Measurements from ENCODE around the gene MTSS2.

MTSS2 gene

GRCh38 chr16:70703835-70704381, 18.1 kb upstream of the MTSS2 start:
- TF ChIP-seq, protein P1, sequence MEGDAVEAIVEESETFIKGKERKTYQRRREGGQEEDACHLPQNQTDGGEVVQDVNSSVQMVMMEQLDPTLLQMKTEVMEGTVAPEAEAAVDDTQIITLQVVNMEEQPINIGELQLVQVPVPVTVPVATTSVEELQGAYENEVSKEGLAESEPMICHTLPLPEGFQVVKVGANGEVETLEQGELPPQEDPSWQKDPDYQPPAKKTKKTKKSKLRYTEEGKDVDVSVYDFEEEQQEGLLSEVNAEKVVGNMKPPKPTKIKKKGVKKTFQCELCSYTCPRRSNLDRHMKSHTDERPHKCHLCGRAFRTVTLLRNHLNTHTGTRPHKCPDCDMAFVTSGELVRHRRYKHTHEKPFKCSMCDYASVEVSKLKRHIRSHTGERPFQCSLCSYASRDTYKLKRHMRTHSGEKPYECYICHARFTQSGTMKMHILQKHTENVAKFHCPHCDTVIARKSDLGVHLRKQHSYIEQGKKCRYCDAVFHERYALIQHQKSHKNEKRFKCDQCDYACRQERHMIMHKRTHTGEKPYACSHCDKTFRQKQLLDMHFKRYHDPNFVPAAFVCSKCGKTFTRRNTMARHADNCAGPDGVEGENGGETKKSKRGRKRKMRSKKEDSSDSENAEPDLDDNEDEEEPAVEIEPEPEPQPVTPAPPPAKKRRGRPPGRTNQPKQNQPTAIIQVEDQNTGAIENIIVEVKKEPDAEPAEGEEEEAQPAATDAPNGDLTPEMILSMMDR (IDR thresholded peaks at IDR 0.05) = no peak
- Histone ChIP-seq H3K9me3 (no peaks in the 10 kb centered on the region), H3K4me1 (ENCODE audit: control insufficient read depth in 1 of 2, insufficient read depth in 1 of 2, low read depth in 1 of 2, low read length in 1 of 2) (peaks cover 16 to 20% of the 10 kb centered on the region in 2 experiments), H3K4me3 (ENCODE audit: low read depth in 1 of 2, low read length in 1 of 2) (no peak overlapping the region), H3K27ac (no peak overlapping the region), H3K27me3 (no peaks in the 10 kb centered on the region), H3K36me3 (peaks cover 8% of the 10 kb centered on the region)

GRCh38 chr16:70703041-70703834, 17.4 kb upstream of the MTSS2 start:
- Histone ChIP-seq H3K4me1 (ENCODE audit: control insufficient read depth in 1 of 2, insufficient read depth in 1 of 2, low read depth in 1 of 2, low read length in 1 of 2) (peaks cover 17 to 20% of the 10 kb centered on the region in 2 experiments), H3K36me3 (peaks cover 11% of the 10 kb centered on the region), H3K27me3 (no peaks in the 10 kb centered on the region), H3K9me3 (no peaks in the 10 kb centered on the region), H3K4me3 (ENCODE audit: low read depth in 1 of 2, low read length in 1 of 2) (no peak overlapping the region), H3K27ac (no peak overlapping the region)
- TF ChIP-seq, protein P1 (IDR thresholded peaks at IDR 0.05) = no peak

DNA sequence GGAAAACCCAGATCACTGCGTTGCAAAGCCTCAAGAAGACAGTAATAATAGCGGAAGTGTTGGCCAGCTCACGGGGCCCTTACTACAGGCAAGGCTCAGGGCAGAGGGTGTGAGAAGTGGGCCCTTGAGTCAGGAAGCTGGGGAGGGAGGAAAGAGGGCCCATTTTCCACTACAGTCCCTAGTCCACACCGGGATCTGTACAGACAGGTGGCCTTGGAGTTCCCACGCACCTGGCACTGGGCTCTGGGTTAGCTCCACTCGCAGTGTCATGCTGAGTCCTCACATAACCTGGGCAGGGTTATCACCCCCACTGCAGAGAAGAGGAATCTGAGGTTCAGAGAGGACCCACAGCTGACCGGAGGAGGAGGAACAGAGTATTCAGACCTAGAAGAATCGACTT, 16.8 kb upstream of the MTSS2 start:
- peaks cover 9% of the 10 kb centered on the region for H3K36me3 ChIP-seq
- H3K4me1 ChIP-seq (ENCODE audit: control insufficient read depth in 1 of 2, insufficient read depth in 1 of 2, low read depth in 1 of 2, low read length in 1 of 2) = peaks cover 23 to 26% of the 10 kb centered on the region in 2 experiments
- H3K27ac ChIP-seq = no peak overlapping the region
- TF ChIP-seq, protein P1 (IDR thresholded peaks at IDR 0.05) = no peak
- H3K4me3 ChIP-seq (ENCODE audit: low read depth in 1 of 2, low read length in 1 of 2) = no peak overlapping the region
- H3K27me3 ChIP-seq = no peaks in the 10 kb centered on the region
- H3K9me3 ChIP-seq = no peaks in the 10 kb centered on the region

DNA sequence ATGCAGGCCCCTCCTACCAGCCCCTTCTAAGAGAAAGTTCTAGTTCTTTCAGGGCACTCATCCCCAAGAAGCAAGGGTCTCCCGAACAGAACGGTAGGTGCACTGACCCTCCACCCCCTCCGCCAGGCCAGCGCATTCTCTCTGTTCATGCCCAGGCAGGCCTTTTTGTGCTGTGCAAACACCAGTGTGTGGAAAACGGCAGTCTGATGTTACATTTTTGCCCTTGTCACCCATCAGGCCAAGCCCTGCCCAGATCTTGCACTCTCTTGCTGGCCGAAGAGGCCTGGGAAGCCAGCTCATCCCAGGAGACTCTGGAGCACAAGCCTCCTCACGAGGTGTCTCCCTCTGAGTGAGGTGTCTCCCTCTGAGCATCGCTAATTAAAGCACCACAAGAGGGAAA, 16.1 kb upstream of the MTSS2 start:
- Histone ChIP-seq H3K4me3 (ENCODE audit: low read depth in 1 of 2, low read length in 1 of 2) (no peak overlapping the region), H3K27me3 (no peaks in the 10 kb centered on the region), H3K9me3 (no peaks in the 10 kb centered on the region), H3K36me3 (peaks cover 9% of the 10 kb centered on the region), H3K27ac (no peak overlapping the region), H3K4me1 (ENCODE audit: control insufficient read depth in 1 of 2, insufficient read depth in 1 of 2, low read depth in 1 of 2, low read length in 1 of 2) (peaks cover 29 to 32% of the 10 kb centered on the region in 2 experiments)
- TF ChIP-seq, protein P1 (IDR thresholded peaks at IDR 0.05) = no peak

GRCh38 chr16:70701596-70701995, 15.7 kb upstream of the MTSS2 start:
- H3K9me3 ChIP-seq = no peaks in the 10 kb centered on the region
- TF ChIP-seq, protein P1 (IDR thresholded peaks at IDR 0.05) = no peak
- peaks cover 33 to 36% of the 10 kb centered on the region in 2 experiments for H3K4me1 ChIP-seq (ENCODE audit: control insufficient read depth in 1 of 2, insufficient read depth in 1 of 2, low read depth in 1 of 2, low read length in 1 of 2)
- H3K27ac ChIP-seq = no peak overlapping the region
- H3K27me3 ChIP-seq = no peaks in the 10 kb centered on the region
- no peak overlapping the region for H3K4me3 ChIP-seq (ENCODE audit: low read depth in 1 of 2, low read length in 1 of 2)
- peaks cover 9% of the 10 kb centered on the region for H3K36me3 ChIP-seq

Data from neutrophil (primary cell).